HepG2 (cell line): Measurements from ENCODE around the gene ANO2. TPM values are rescaled to one million over a fixed set of nuclear protein-coding genes. Genes with fewer than 3 reads are reported as not detected.

Experiments used
- ATAC-seq: fragments of 200-7000 bp; cut with Tn5 transposase; 3 replicates; pipeline ENCODE4 v1.9.1; 2020; ENCODE audit warnings: mild to moderate bottlenecking, moderate library complexity
- BruUV-seq: library from RNA; stranded (reverse); fragments of 400-500 nt; replicated peaks from 2 replicates; lab custom pipeline; 2021; lab: Mats Ljungman, UMichigan
- CTCF ChIA-PET: fragments of 300-600 bp; formaldehyde crosslinking; extraction: SDS; loops from one replicate; lab custom pipeline; 2021; ENCODE audit warnings: low total read pairs, inconsistent platforms, low intra/inter-chr PET ratio; lab: Yijun Ruan, JAX
- POLR2A ChIA-PET: fragments of 350-600 bp; sonication (Branson Sonifier 250); formaldehyde crosslinking; loops from one replicate; lab custom pipeline; 2020; ENCODE audit warnings: antibody characterized with exemption, inconsistent platforms; lab: Yijun Ruan, JAX
- DNase-seq: peaks from one replicate; pipeline ENCODE4 v3.0.0-alpha.2; 2015; ENCODE audit warnings: low spot score
- FAIRE-seq: peaks from 3 replicates; lab custom pipeline; 2011; peaks lifted over from hg19 to GRCh38; lab: Jason Lieb, UNC
- H2AFZ ChIP-seq: one replicate; pipeline ENCODE4 v1.6.1; 2011; ENCODE audit warnings: low read length, inconsistent platforms
- H3K27ac ChIP-seq: fragments of 300-600 bp; 3 replicates; pipeline ENCODE4 v1.8.0; 2011; ENCODE audit warnings: mixed run types, mild to moderate bottlenecking, mixed read lengths, low read length, inconsistent platforms; ENCODE audit not compliant: insufficient read depth; ENCODE audit errors: extremely low read length
- H3K27me3 ChIP-seq, 2 experiments: fragments of 200-600 bp in 1 of 2; 2 replicates in 1 of 2; 3 replicates in 1 of 2; pipeline versions ENCODE4 v1.6.0 to v1.8.0; 2011; ENCODE audit warnings: low read length in 2 of 2, mild to moderate bottlenecking in 2 of 2, moderate library complexity in 2 of 2, inconsistent platforms in 1 of 2; ENCODE audit not compliant: insufficient read depth in 2 of 2, control insufficient read depth in 1 of 2
- H3K36me3 ChIP-seq, 2 experiments: fragments of 200-600 bp in 1 of 2; replicated peaks in 1 of 2; 2 replicates in 1 of 2; 3 replicates in 1 of 2; pipeline versions ENCODE4 v1.5.1 to v1.8.0; 2011; ENCODE audit warnings: low read length in 2 of 2, inconsistent platforms in 1 of 2; ENCODE audit not compliant: insufficient read depth in 2 of 2, control insufficient read depth in 1 of 2
- H3K4me1 ChIP-seq: 2 replicates; pipeline ENCODE4 v1.5.1; 2012; ENCODE audit warnings: low read length, inconsistent platforms; ENCODE audit not compliant: insufficient read depth
- H3K4me2 ChIP-seq: 2 replicates; pipeline ENCODE4 v1.6.0; 2011; ENCODE audit warnings: low read depth, low read length, inconsistent platforms
- H3K4me3 ChIP-seq, 3 experiments: fragments of 200-600 bp in 1 of 3; sonication (generic), shearing (Covaris generic) in 1 of 3; replicated peaks in 1 of 3; 2 replicates each; pipeline ENCODE4 v1.5.1; 2011 to 2016; ENCODE audit warnings: low read length in 3 of 3, inconsistent platforms in 2 of 3, low read depth in 2 of 3, mild to moderate bottlenecking in 2 of 3, control low read depth in 1 of 3, mixed read lengths in 1 of 3; ENCODE audit not compliant: insufficient read depth in 1 of 3
- H3K79me2 ChIP-seq: one replicate; pipeline ENCODE4 v1.6.1; 2011; ENCODE audit warnings: low read length, inconsistent platforms; ENCODE audit not compliant: insufficient read depth
- H3K9ac ChIP-seq: 2 replicates; pipeline ENCODE4 v1.6.0; 2011; ENCODE audit warnings: mild to moderate bottlenecking, low read depth, low read length, inconsistent platforms; ENCODE audit not compliant: insufficient read depth
- H3K9me3 ChIP-seq: 2 replicates; pipeline ENCODE4 v1.5.1; 2012; ENCODE audit warnings: mild to moderate bottlenecking, low read length
- H4K20me1 ChIP-seq: 2 replicates; pipeline ENCODE4 v1.6.0; 2011; ENCODE audit warnings: inconsistent platforms, mild to moderate bottlenecking, low read length, moderate library complexity; ENCODE audit not compliant: insufficient read depth
- HNF1B ChIP-seq: sonication (generic); formaldehyde crosslinking; IDR thresholded peaks from 2 replicates; pipeline ENCODE4 v1.5.1; 2020; ENCODE audit warnings: mild to moderate bottlenecking, moderate library complexity, missing genetic modification reagents
- NFKB2 ChIP-seq: sonication (generic); formaldehyde crosslinking; IDR thresholded peaks from 2 replicates; pipeline ENCODE4 v1.4.0; 2020; ENCODE audit warnings: missing genetic modification reagents, borderline replicate concordance
- NONO ChIP-seq, 2 experiments: fragments of 450-650 bp in 1 of 2; sonication (generic) in 1 of 2; formaldehyde crosslinking in 1 of 2; IDR thresholded peaks in 1 of 2; conservative IDR thresholded peaks in 1 of 2; 2 replicates each; pipeline versions ENCODE4 v1.6.1 to v1.8.0; 2017 to 2022; ENCODE audit warnings: mild to moderate bottlenecking in 1 of 2, missing genetic modification reagents in 1 of 2, moderate library complexity in 1 of 2
- POGZ ChIP-seq: sonication (generic); formaldehyde crosslinking; IDR thresholded peaks from 2 replicates; pipeline ENCODE4 v1.4.0; 2020; ENCODE audit warnings: mild to moderate bottlenecking, missing genetic modification reagents
- SP5 ChIP-seq: IDR thresholded peaks from 2 replicates; pipeline ENCODE4 v1.6.1; 2016; ENCODE audit warnings: low read depth, borderline replicate concordance
- TCF7L2 ChIP-seq: IDR thresholded peaks from 2 replicates; pipeline ENCODE4 v1.6.1; 2011; ENCODE audit warnings: mild to moderate bottlenecking, low read depth, low read length, moderate library complexity
- ZNF124 ChIP-seq: sonication (generic); formaldehyde crosslinking; IDR thresholded peaks from 2 replicates; pipeline ENCODE4 v1.4.0; 2020; ENCODE audit warnings: missing genetic modification reagents
- ZNF354B ChIP-seq: sonication (generic); formaldehyde crosslinking; IDR thresholded peaks from 2 replicates; pipeline ENCODE4 v1.8.0; 2022; ENCODE audit warnings: mild to moderate bottlenecking, missing genetic modification reagents
- ZSCAN22 ChIP-seq: sonication (generic); formaldehyde crosslinking; IDR thresholded peaks from 2 replicates; pipeline ENCODE4 v1.4.0; 2020; ENCODE audit warnings: mild to moderate bottlenecking, missing genetic modification reagents
- WGBS: methylation state at CpG from one replicate; pipeline ENCODE4 v1.1.6; 2017; ENCODE audit warnings: low lambda C conversion rate; 5-methylcytosine and 5-hydroxymethylcytosine counted together
- in situ Hi-C: cut with HindIII; loops from 2 replicates; pipeline ENCODE4 v1.10.0; 2017; ENCODE audit warnings: low pct_unique_long_range_greater_than_20kb; ENCODE audit not compliant: extremely low pct_ligation_motif_present
- intact Hi-C: fragments of 100-400 bp; cut with micrococcal nuclease; formaldehyde crosslinking; loops from one replicate; pipeline ENCODE4 v1.10.0; 2022; ENCODE audit not compliant: unreplicated experiment
- polyA plus RNA-seq, 8 experiments: library from polyadenylated mRNA; depleted of rRNA in 3 of 8; stranded (reverse) in 7 of 8; unstranded in 1 of 8; fragments of >200 nt; fragmentation: Illumina TruSeq in 4 of 8; extraction: Trizol in 4 of 8; gene quantifications; 2 replicates each; pipeline versions ENCODE4 v1.2.1 to v1.2.3, GENCODE V29; 2011 to 2016; ENCODE audit warnings: low read depth in 4 of 8, missing spikeins in 1 of 8, mixed read lengths in 1 of 8; ENCODE audit not compliant: insufficient read depth in 1 of 8
- total RNA-seq, 5 experiments: library from RNA; depleted of rRNA; stranded (reverse); fragments of >200 nt; fragmentation: Illumina TruSeq; extraction: Trizol; gene quantifications; 2 replicates each; pipeline ENCODE4 v1.2.3, GENCODE V29; 2016; ENCODE audit warnings: low read depth in 1 of 5

Gene ANO2
- total and polyA plus RNA-seq, 2 of the 13 experiments (the other 11 are each of a cell fraction or from before 2014, with no cell fraction given), result 0.18 TPM; not detected in 1

GRCh38 chr12:5916785-5917290 is 28.2 kb downstream of the ANO2 start:
- no TSS peak for BruUV-seq
- intact Hi-C loops (no loop called here), in situ Hi-C loops (no loop called here)
- no peak for TF ChIP-seq TCF7L2
- no peak for TF ChIP-seq POGZ
- no peak for TF ChIP-seq SP5 (CRISPR knock-in tag)
- TF ChIP-seq NONO (IDR thresholded peaks at IDR 0.05), result no peak
- no peak for TF ChIP-seq NONO (CRISPR knock-in tag; conservative IDR thresholded peaks at IDR 0.05)
- TF ChIP-seq ZNF354B, result no peak
- no peak for TF ChIP-seq NFKB2 (CRISPR knock-in tag)
- no peak for TF ChIP-seq ZNF124 (CRISPR knock-in tag)
- TF ChIP-seq ZSCAN22 (CRISPR knock-in tag), result no peak
- no peak overlapping the region for H2AFZ ChIP-seq
- H3K9me3 ChIP-seq, result no peaks in the 10 kb centered on the region
- no peaks in the 10 kb centered on the region for H3K79me2 ChIP-seq
- FAIRE-seq (no peak), DNase-seq (no peak), ATAC-seq (no peak)
- no peaks in the 10 kb centered on the region for H3K36me3 ChIP-seq
- no peak overlapping the region for H3K4me2 ChIP-seq
- ChIA-PET CTCF (no interaction called here), POLR2A (no interaction called here)
- H3K4me3 ChIP-seq, result no peak overlapping the region
- H3K4me1 ChIP-seq, result no peaks in the 10 kb centered on the region
- H3K27me3 ChIP-seq, result peaks cover 1 to 24% of the 10 kb centered on the region in 2 experiments; a peak in 3 of 5 replicates
- H3K27ac ChIP-seq, result no peak overlapping the region
- 15% methylated on average over 9 of the region's 9 CpGs for WGBS
- no peak overlapping the region for H3K9ac ChIP-seq
- H4K20me1 ChIP-seq, result no peaks in the 10 kb centered on the region

DNA sequence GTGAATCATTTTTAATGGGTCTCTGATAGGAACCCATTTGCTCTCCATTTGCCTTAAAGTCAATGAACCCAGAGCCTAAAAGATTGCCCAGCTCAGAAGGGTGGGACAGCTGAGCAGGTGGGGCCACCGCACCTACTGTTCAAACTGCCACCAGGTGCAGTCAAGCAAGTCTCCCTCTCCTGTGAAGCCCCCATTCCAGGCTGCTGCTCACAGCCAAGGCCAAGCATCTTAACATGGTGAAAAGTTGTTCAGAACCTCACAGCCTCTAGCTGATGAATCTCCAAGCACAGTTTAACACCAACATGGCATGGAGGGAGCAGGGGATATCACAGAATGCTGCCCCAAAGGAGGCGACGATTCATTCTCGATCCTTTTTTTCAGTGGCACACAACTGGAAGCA is 29.5 kb downstream of the ANO2 start:
- WGBS, result 6% methylated on average over 4 of the region's 4 CpGs
- no peak overlapping the region for H3K4me2 ChIP-seq
- no peak overlapping the region for H2AFZ ChIP-seq
- H3K27ac ChIP-seq, result no peak overlapping the region
- peaks cover 1 to 24% of the 10 kb centered on the region in 2 experiments; a peak in 4 of 5 replicates for H3K27me3 ChIP-seq
- POLR2A ChIA-PET, result no interaction called here
- FAIRE-seq (no peak), DNase-seq (no peak), ATAC-seq (no peak)
- no peak overlapping the region for H3K4me3 ChIP-seq
- H3K36me3 ChIP-seq, result no peaks in the 10 kb centered on the region
- CTCF ChIA-PET, result no interaction called here
- in situ Hi-C loops, result no loop called here
- H4K20me1 ChIP-seq, result no peaks in the 10 kb centered on the region
- intact Hi-C loops, result no loop called here
- no peaks in the 10 kb centered on the region for H3K4me1 ChIP-seq
- no peak for TF ChIP-seq HNF1B (CRISPR knock-in tag)
- no TSS peak for BruUV-seq
- no peaks in the 10 kb centered on the region for H3K9me3 ChIP-seq
- H3K79me2 ChIP-seq, result no peaks in the 10 kb centered on the region
- H3K9ac ChIP-seq, result no peak overlapping the region
